ENCODE measurements around the gene BSCL2. TPM values are rescaled to one million over a fixed set of nuclear protein-coding genes. Genes with fewer than 3 reads are reported as not detected.

Gene BSCL2
- polyA plus RNA-seq, 1 experiment: 42.8 TPM

- POLR2A ChIA-PET: interaction anchor here (0.8 to 2.0 kb wide), 6 partner anchors 19 to 72 kb away, joined by 3 to 33 read pairs (median 5); partner anchors contain the start of genes B3GAT3, C11orf98, CSKMT and EEF1G
- TF ChIP-seq CTCF (IDR thresholded peaks at IDR 0.05; ENCODE audit: low read depth, low read length): no peak
- DNase-seq (ENCODE audit: low read depth, low spot score): no peak
- H3K4me3 ChIP-seq (ENCODE audit: low read depth, low read length): peak overlapping the region; percentile 93
- CTCF ChIA-PET: interaction anchor here (0.9 kb wide), 1 partner anchor 251 kb away, joined by 3 read pairs; no protein-coding TSS in a partner anchor
- no peaks in the 10 kb centered on the region for H3K27me3 ChIP-seq (ENCODE audit: control insufficient read depth, insufficient read depth, low read length)
- peaks cover 6% of the 10 kb centered on the region; the same call in 1 of the 2 replicates for H3K9me3 ChIP-seq (ENCODE audit: control insufficient read depth, insufficient read depth, low read length)
- H3K27ac ChIP-seq (ENCODE audit: low read depth, low read length): peak overlapping the region; percentile 94
Measured at GRCh38 chr11:62645671-62645945, 61.6 kb downstream of the BSCL2 start.

GRCh38 chr11:62644220-62644619, 63.0 kb downstream of the BSCL2 start:
- ChIA-PET POLR2A (interaction anchor here (0.7 to 0.8 kb wide), 2 partner anchors 9 to 21 kb away, joined by 3 to 5 read pairs; partner anchors contain the start of genes C11orf98, CSKMT and INTS5), CTCF (no interaction called here)
- Histone ChIP-seq H3K9me3 (ENCODE audit: control insufficient read depth, insufficient read depth, low read length) (peaks cover 6% of the 10 kb centered on the region; the same call in 1 of the 2 replicates), H3K27ac (ENCODE audit: low read depth, low read length) (no peak overlapping the region), H3K4me3 (ENCODE audit: low read depth, low read length) (no peak overlapping the region), H3K27me3 (ENCODE audit: control insufficient read depth, insufficient read depth, low read length) (no peaks in the 10 kb centered on the region)
- no peak for TF ChIP-seq CTCF (IDR thresholded peaks at IDR 0.05; ENCODE audit: low read depth, low read length)
- DNase-seq (ENCODE audit: low read depth, low spot score): no peak

Small RNAs within 50 kb of the gene (small RNA-seq; reads per million reads assigned to genes)
- gene SNORA57 (ENCODE audit: insufficient read length, low read depth): not detected

Other genes starting within 250 kb of the BSCL2 start
- gene AHNAK, start 160.6 kb downstream of the BSCL2 start, polyA plus RNA-seq (2011; rRNA removed): 231 and 243 TPM in 2 replicates
- 2,186 and 2,474 TPM in 2 replicates for gene EEF1G, start 133.5 kb downstream of the BSCL2 start, polyA plus RNA-seq (2011; rRNA removed)
- 7.8 and 9.0 TPM in 2 replicates for gene TUT1, start 115.9 kb downstream of the BSCL2 start, polyA plus RNA-seq (2011; rRNA removed)
- gene MTA2, start 105.6 kb downstream of the BSCL2 start, polyA plus RNA-seq (2011; rRNA removed): 22.9 and 36.7 TPM in 2 replicates
- 17.1 and 18.6 TPM in 2 replicates for gene EML3, start 94.6 kb downstream of the BSCL2 start, polyA plus RNA-seq (2011; rRNA removed)
- 1.4 and 2.0 TPM in 2 replicates for gene ROM1, start 94.2 kb downstream of the BSCL2 start, polyA plus RNA-seq (2011; rRNA removed)
- gene B3GAT3, start 85.4 kb downstream of the BSCL2 start, polyA plus RNA-seq (2011; rRNA removed): 14.5 and 20.2 TPM in 2 replicates
- 369 and 464 TPM in 2 replicates for gene GANAB, start 60.8 kb downstream of the BSCL2 start, polyA plus RNA-seq (2011; rRNA removed)
- 10.6 and 12.6 TPM in 2 replicates for gene INTS5, start 54.1 kb downstream of the BSCL2 start, polyA plus RNA-seq (2011; rRNA removed)
- 38.8 and 43.6 TPM in 2 replicates for gene C11orf98, start 42.2 kb downstream of the BSCL2 start, polyA plus RNA-seq (2011; rRNA removed)
- 4.6 and 4.7 TPM in 2 replicates for gene CSKMT, start 42.1 kb downstream of the BSCL2 start, polyA plus RNA-seq (2011; rRNA removed)
- gene UQCC3, start 35.8 kb downstream of the BSCL2 start, polyA plus RNA-seq (2011; rRNA removed): 5.4 and 6.2 TPM in 2 replicates
- gene LBHD1, start 35.2 kb downstream of the BSCL2 start, polyA plus RNA-seq (2011; rRNA removed): 2.4 and 3.2 TPM in 2 replicates
- 92.8 and 100 TPM in 2 replicates for gene UBXN1, start 28.4 kb downstream of the BSCL2 start, polyA plus RNA-seq (2011; rRNA removed)
- 4.1 and 5.7 TPM in 2 replicates for gene LRRN4CL, start 17.9 kb downstream of the BSCL2 start, polyA plus RNA-seq (2011; rRNA removed)
- gene GNG3, start 252 bp upstream of the BSCL2 start, polyA plus RNA-seq (2011; rRNA removed): 0.11 TPM in 1 of 2 replicates, not detected in the other
- 26.6 and 28.2 TPM in 2 replicates for gene HNRNPUL2, start 20.0 kb upstream of the BSCL2 start, polyA plus RNA-seq (2011; rRNA removed)
- gene TTC9C, start 21.1 kb upstream of the BSCL2 start, polyA plus RNA-seq (2011; rRNA removed): 32.2 and 32.5 TPM in 2 replicates
- gene ZBTB3, start 46.7 kb upstream of the BSCL2 start, polyA plus RNA-seq (2011; rRNA removed): 3.2 and 3.7 TPM in 2 replicates
- gene POLR2G, start 54.2 kb upstream of the BSCL2 start, polyA plus RNA-seq (2011; rRNA removed): 213 and 215 TPM in 2 replicates
- gene TAF6L, start 64.0 kb upstream of the BSCL2 start, polyA plus RNA-seq (2011; rRNA removed): 8.9 and 13.4 TPM in 2 replicates
- 51.7 and 63.8 TPM in 2 replicates for gene TMEM179B, start 80.0 kb upstream of the BSCL2 start, polyA plus RNA-seq (2011; rRNA removed)
- 12.3 and 13.5 TPM in 2 replicates for gene TMEM223, start 84.6 kb upstream of the BSCL2 start, polyA plus RNA-seq (2011; rRNA removed)
- 48.9 and 66.1 TPM in 2 replicates for gene NXF1, start 98.0 kb upstream of the BSCL2 start, polyA plus RNA-seq (2011; rRNA removed)
- 51.7 and 52.1 TPM in 2 replicates for gene STX5, start 124.6 kb upstream of the BSCL2 start, polyA plus RNA-seq (2011; rRNA removed)
- not detected in 2 replicates for gene TEX54, start 125.4 kb upstream of the BSCL2 start, polyA plus RNA-seq (2011; rRNA removed)
- 18.0 and 21.6 TPM in 2 replicates for gene WDR74, start 132.2 kb upstream of the BSCL2 start, polyA plus RNA-seq (2011; rRNA removed)
- gene SLC3A2, start 173.5 kb upstream of the BSCL2 start, polyA plus RNA-seq (2011; rRNA removed): 263 and 284 TPM in 2 replicates
- gene CHRM1, start 213.9 kb upstream of the BSCL2 start, polyA plus RNA-seq (2011; rRNA removed): not detected in 2 replicates

All from AG04450 (cell line).